Stimulated activated CD8-positive, alpha-beta memory T cell treated with anti-CD3 and anti-CD28 coated beads, Interleukin-4, amount 100 ng/mL, for 1 hour (primary cell): ENCODE results near the gene CNDP2.

Experiments
- DNase-seq, 2 donors: peaks; one replicate each; pipeline ENCODE4 v3.0.0-alpha.2; 2020; ENCODE audit warnings: low read depth in 2 of 2, low spot score in 1 of 2

CNDP2 gene

GRCh38 chr18:74472312-74472711 lies 23.9 kb upstream of the CNDP2 start:
- no peak for DNase-seq

DNA sequence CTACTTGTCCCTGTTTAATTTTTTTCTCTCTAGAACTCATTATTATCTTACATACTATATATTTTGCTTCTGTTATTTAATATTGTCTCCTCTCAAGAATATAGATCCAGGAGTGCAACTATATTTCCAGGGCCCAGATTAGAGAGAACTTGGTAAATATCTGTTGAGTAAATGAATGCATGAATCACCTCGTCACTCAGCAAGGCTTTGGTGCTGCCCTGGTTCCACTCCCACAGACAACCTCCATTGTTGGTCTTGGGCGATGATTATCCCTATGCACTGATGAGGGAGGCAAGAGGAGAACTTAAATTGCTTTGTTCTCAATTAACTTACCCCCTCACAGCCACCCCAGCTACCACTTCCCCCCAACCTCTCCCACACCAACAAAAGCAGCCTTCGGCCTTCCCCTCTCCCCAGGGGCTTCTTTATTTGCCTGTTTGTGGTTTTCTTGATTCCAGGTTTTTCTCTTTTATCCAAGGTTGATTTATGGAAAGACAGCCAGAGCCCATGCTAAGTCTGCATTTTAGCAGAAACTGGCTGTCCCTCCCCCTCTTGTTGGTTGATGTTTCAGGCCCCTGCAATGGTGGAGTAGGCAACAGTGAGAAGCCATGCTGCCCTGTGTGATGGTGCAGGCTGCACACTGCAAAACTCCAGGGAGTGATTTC lies 22.1 kb upstream of the CNDP2 start:
- DNase-seq, result no peak

DNA sequence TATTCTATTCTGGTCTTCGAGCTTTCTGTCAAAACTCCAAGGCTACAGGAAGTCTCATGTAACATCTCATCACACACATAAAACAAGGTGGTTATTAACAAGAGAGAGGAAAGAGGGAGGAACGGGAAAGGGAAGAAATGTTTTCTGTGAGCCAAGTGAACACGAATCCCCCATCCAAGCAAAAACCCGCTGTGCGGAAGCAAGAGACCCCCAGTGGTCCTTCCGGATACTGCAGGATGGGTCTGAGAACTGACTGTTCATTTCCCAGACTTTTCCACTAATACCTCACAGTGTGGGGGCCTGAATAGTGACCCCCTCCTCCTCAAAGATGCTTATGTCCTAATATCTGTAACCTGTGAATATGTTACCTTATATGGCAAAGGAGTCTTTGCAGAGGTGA lies 20.0 kb upstream of the CNDP2 start:
- DNase-seq, result no peak

GRCh38 chr18:74477771-74478170 lies 18.4 kb upstream of the CNDP2 start:
- no peak for DNase-seq

DNA sequence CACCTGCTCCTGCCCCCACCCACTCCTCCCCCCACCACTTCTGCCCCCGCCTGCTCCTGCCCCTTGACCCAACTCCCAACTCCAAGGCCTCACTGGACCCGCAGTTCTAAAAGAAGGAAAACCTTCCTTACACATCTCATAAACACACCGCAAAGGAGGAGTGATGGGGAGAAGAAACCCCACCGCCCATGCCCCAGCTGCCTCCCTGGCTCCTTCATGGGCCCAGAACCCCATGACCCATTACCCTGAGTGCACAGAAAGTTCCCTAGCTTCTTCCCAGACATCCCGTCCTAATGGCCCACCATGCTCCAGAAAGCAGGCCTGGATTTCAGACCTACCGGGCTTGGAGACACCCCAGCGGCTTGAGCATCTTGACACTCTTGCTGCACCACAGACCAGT lies 17.8 kb upstream of the CNDP2 start:
- no peak for DNase-seq

GRCh38 chr18:74478880-74479279 lies 17.3 kb upstream of the CNDP2 start:
- DNase-seq, result no peak

DNA sequence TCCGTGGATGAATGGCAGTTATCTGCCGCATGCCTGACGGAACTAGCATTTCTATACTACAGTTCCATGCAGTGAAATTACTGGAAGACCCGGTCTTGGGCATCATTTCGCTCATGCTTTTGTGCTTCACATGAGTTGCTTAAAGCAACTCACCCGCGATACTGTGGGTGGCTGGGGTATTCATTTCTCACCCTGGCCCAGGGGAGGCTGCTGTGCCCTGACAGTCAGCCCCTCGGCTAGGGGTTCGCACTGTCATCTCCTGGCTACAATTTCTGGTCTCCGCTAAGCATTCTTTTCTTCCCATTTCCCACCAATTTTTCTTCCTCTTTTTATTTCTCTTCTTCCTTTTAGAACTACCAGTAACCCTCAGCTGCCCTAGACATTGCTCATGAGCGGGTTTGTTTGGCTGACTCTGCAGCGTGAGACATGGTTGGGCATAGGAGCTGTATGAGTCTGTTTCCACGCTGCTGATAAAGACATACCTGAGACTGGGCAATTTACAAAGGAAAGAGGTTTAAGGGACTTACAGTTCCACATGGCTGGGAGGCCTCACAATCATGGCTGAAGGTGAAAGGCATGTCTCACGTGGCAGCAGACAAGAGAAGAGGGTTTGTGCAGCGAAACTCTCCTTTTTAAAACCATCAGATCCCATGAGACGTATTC lies 16.5 kb upstream of the CNDP2 start:
- DNase-seq, result no peak

DNA sequence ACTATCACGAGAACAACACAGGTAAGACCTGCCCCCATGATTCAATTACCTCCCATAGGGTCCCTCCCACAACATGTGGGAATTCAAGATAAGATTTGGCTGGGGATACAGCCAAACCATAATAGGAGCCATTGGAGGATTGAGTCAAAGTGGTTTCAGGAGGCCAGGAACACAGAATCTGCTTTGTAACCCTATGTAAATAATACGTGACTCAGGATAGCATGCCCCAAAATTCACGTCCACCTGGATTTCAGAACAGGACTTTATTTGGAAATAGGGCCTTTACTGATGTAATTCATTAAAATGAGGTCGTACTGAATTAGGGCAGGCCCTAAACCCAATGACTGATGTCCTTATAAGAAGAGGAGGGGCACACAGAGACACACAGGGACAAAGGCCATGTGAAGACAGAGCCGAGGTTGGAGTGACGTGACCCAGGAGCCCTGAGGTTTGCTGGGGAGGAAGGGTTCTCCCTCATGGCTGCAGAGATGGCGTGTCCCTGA lies 16.0 kb upstream of the CNDP2 start:
- no peak for DNase-seq

DNA sequence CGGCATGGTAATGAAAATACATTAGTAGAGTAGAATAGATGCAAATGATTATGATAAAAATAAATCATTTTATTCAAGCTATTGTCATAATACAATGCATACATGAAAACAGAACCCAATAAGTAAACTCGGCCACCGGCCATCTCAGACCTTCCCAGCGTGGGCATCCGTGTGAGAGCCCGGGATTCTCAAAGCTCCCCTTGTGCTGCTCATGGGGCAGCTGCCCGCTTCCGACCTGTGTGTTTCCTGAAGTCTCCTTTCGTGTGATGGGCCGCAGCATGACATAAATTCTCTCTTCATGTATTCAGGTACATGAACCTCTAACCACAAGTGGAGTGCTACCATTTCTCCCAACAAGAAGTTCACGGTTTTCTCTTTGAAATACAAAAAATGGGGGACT lies 13.5 kb upstream of the CNDP2 start:
- DNase-seq, result no peak

DNA sequence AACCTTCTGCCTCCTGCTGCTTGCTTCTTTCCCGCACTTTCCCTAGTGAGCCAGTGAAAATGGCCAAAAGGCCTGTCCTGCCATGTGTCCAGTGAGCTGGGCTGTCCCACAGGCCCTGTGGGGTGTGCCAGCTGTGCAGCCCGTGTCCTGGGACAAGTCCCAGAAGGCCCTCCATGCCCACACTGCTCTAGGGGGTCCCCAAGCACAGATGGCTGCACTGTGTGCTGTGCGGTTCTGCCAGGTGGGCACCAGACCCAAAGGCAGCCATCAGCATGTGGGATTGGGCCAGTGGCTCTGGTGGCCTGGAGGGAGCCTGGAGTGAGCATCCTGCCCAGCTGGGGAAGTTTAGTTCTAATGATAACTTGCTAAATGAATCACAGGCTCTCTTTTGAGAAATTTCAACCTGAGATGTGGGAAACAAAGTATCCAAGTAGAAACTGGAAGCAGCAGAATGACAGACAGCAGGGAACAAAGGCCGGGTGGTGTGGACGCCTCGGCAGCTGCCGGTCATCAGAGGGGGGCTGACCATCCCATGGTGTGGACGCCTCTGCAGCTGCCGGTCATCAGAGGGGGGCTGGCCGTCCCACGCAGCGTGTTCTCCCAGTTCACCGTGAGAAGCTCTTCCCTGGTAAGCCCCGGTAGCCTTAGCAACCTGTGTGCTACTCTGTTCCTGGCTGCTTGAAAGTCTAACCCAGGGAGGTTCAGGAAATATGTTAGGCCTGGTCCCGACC lies 9.9 kb upstream of the CNDP2 start:
- DNase-seq, result no peak

- DNase-seq, result no peak
These were observed 7.8 kb upstream of the CNDP2 start for GRCh38 chr18:74488354-74488753.

- DNase-seq, result no peak
These were observed 7.3 kb upstream of the CNDP2 start for GRCh38 chr18:74488864-74489263.

DNA sequence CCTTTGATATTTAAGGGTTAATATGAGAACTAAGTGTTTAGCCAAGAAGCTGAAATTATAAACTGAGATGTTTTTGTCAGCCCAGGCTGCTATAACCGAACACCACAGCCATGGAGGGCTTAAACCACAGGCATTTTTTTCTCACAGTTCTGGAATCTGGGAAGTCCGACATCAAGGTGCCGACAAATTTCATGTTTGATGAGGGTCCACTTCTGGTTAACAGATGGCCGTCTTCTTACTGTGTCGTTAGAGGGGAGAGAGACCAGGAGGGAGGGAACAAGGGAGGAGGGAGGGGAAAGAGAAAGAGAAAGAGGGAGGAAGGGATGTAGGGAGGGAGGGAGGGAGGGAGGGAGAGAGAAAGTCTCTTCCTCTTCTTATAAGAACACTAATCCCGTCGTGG lies 6.5 kb upstream of the CNDP2 start:
- DNase-seq, result no peak

- no peak for DNase-seq
These were observed 3.9 kb upstream of the CNDP2 start for GRCh38 chr18:74492259-74492658.

GRCh38 chr18:74493689-74494088 lies 2.5 kb upstream of the CNDP2 start:
- DNase-seq, result no peak

- DNase-seq, result no peak
These were observed 1.6 kb upstream of the CNDP2 start for GRCh38 chr18:74494514-74494913.

- peak in 1 of 2 donors; percentile 13 for DNase-seq
These were observed 553 bp downstream of the CNDP2 start for GRCh38 chr18:74496508-74497323.

DNA sequence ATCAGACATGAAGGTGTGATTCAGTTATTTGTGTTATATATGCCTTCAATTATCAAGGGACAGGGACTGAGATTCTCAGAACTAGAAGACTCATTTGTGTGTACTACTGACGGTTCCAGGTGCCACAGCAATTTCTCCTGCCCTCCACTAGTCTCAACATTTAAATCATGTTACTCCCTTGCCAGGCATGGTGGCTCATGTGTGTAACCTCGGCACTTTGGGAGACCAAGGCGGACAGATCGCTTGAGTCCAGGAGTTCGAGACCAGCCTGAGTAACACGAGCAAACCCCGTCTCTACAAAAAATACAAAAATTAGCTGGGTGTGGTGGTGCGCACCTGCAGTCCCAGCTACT lies 1.1 kb downstream of the CNDP2 start:
- DNase-seq, result no peak

GRCh38 chr18:74497778-74498177 lies 1.6 kb downstream of the CNDP2 start:
- no peak for DNase-seq

- peak; percentile 56 to 68 for DNase-seq
These were observed 2.8 kb downstream of the CNDP2 start for GRCh38 chr18:74498712-74499627.
